ENCODE measurements around the gene PPP6R3.
"Not testable (repeated sequence)": the region's sequence is repeated elsewhere in the genome, so short reads cannot be mapped to it uniquely, and the experiment has no call there.

The PPP6R3 gene

DNA sequence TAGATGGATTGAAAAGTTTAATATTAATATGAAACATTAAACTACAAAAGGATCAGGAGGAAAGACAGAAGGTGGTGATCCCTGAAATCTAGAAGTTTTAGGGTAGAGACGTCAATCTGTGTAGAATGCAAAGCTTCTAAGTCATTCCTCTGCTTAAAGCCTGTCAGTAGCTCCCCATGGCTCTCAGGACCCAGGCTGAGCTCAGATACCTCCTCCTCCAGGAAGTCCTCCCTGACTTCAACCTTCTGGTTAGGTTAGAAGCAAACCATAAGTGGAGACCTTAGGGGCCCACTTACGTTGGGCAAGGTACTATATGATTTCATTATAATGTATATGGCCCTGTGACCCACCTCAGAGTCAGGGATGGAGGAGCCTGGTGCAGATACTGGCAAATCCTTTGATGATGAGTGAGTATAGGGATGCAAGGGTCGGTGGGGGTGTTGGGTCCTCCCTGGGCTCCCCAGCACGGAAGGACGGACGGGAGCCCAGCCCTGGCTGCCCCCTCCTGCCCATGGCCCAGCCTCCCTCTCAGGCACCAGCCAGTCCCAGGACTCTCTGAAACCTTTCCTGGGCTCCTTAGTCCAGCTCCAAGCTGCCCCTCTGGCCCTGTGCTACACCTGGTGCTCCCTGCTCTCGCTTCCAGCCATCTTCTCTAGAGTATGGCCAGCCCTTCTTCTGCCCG lies 3.2 kb upstream of the PPP6R3 start:
- DNase-seq (ENCODE audit: low read depth in 2 of 2) = no peak

GRCh38 chr11:68457898-68458249 lies 2.7 kb upstream of the PPP6R3 start:
- DNase-seq (ENCODE audit: low read depth in 2 of 2) = no peak

DNA sequence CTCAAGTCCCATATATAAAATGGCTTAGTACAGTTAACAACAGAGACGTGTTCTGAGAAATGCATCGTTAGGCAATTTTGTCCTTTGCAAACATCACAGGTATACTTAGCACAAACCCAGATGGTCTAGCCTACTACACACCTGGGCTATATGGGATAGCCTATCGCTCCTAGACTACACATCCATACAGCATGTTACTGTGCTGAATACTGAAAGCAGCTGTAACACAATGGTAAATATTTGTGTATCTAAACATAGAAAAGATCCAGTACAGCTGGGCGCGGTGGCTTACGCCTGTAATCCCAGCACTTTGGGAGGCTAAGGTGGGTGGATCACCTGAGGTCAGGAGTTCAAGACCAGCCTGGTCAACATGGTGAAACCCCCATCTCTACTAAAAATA lies 2.2 kb upstream of the PPP6R3 start:
- not testable (repeated sequence) for DNase-seq (ENCODE audit: low read depth in 2 of 2)

GRCh38 chr11:68459886-68460740 lies 439 bp upstream of the PPP6R3 start:
- DNase-seq (ENCODE audit: low read depth in 2 of 2) = peak; percentile 90

- DNase-seq (ENCODE audit: low read depth in 2 of 2) = no peak
These were observed 994 bp downstream of the PPP6R3 start for GRCh38 chr11:68461575-68461917.

DNA sequence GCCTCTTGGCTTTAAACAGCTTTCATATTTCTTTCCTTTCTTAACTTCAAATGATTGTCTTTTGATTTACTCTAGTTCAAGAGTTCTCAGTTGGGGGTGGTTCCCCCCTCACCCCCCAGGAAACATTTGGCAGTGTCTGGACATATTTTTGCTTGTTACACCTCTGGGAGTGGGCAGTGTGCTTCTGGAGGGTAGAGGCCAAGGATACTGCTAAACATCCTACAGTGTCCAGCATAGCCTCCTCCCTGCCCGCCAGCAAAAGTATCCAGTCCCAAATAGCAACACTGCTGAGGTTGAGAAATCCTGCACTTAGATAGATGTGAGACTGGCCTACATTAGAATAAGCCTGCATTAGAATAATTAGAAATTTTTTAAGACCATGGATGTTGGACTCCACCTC lies 3.2 kb downstream of the PPP6R3 start:
- no peak for DNase-seq (ENCODE audit: low read depth in 2 of 2)

DNA sequence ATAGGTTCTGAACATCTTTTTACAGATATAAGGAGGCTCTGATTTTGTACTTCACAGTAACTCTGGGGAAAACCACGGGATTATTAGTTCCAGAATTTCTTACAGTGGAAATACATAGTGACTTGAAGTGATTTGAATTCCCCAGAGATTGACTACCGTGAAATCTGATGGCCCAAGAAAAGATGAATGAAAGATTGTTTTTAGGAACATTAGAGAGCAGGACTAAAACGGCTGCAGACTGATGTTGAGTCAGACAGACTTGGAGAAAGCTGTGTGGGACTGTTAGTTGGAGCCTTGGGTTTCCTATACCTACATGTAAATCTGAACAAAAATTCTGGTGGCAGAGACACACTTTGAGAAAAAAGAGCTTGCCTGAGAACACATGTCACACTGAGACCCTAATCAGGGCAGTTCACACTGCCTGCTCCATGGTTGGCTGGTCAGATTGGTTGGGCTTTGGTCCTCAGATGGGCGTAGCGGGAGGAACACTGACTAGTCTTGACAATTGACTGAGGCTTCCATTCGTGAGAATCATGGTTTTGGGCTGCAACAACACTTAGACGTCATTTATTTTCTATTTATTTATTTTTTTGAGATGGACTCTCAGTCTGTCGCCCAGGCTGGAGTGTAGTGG lies 6.8 kb downstream of the PPP6R3 start:
- no peak for DNase-seq (ENCODE audit: low read depth in 2 of 2)

DNA sequence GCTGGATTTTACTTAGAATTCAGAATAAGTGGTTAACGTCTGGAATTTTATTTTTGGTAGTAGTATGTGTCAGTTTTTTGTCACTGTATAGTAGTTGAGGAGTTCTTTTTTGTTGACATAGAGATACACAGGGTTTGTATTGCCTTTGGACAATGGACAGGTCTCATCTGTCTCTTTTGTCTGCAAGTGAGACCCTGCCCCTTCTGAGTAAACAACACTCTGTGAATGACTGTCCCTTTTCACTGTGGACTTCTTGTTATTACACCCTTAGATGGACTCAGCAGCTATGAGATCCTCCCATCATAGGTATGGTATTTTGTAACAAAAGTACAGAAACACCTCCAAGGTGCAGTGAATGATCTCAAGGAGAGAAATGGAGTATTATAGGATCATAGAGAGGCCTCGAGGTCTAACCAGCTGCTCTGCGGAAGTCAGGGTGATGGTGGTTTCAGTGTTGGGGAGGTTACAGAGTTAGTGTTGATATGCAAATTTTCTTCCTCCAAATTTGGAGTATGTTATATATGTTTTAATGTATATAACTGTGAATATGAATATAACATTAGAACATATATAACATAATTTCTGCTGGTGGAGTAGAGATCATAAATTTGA lies 7.8 kb downstream of the PPP6R3 start:
- DNase-seq (ENCODE audit: low read depth in 2 of 2) = no peak

- DNase-seq (ENCODE audit: low read depth in 2 of 2) = no peak
These were observed 8.6 kb downstream of the PPP6R3 start for GRCh38 chr11:68469122-68469521.

GRCh38 chr11:68469642-68470041 lies 9.1 kb downstream of the PPP6R3 start:
- DNase-seq (ENCODE audit: low read depth in 2 of 2) = no peak

DNA sequence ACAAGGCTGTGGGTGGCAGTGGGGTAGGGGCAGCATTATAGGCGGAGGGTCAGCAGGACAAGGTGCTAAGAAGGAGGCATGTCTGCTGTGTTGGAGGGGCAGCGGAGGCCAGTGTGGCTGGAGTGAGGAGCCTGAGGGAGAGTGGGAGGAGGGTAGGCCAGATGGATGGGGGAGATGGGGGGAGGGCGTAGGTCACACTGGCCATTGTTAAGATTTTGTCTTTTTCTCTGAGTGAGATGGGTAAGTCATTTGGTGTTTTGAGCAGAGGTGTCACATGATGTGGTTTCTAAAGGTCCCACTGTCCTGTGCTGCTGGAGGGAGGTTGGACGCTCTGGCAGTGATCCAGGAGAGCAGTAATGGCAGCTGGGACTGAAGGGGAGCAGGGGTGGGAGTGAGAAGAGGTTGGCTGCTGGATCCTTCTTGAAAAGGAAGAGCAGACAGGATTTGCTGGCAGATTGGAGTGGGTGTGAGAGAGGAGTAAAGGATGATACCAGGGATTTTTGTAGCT lies 9.8 kb downstream of the PPP6R3 start:
- DNase-seq (ENCODE audit: low read depth in 2 of 2) = no peak

GRCh38 chr11:68471360-68472340 lies 11.1 kb downstream of the PPP6R3 start:
- peak; percentile 53 to 63 for DNase-seq (ENCODE audit: low read depth in 2 of 2)

- DNase-seq (ENCODE audit: low read depth in 2 of 2) = no peak
These were observed 12.2 kb downstream of the PPP6R3 start for GRCh38 chr11:68472778-68473177.

- DNase-seq (ENCODE audit: low read depth in 2 of 2) = no peak
These were observed 13.1 kb downstream of the PPP6R3 start for GRCh38 chr11:68473693-68474092.

GRCh38 chr11:68475626-68476025 lies 15.1 kb downstream of the PPP6R3 start:
- not testable (repeated sequence) for DNase-seq (ENCODE audit: low read depth in 2 of 2)

GRCh38 chr11:68479390-68479789 lies 18.8 kb downstream of the PPP6R3 start:
- DNase-seq (ENCODE audit: low read depth in 2 of 2) = no peak

- DNase-seq (ENCODE audit: low read depth in 2 of 2) = no peak
These were observed 19.6 kb downstream of the PPP6R3 start for GRCh38 chr11:68480193-68480592.

- DNase-seq (ENCODE audit: low read depth in 2 of 2) = no peak
These were observed 20.4 kb downstream of the PPP6R3 start for GRCh38 chr11:68480852-68481510.

DNA sequence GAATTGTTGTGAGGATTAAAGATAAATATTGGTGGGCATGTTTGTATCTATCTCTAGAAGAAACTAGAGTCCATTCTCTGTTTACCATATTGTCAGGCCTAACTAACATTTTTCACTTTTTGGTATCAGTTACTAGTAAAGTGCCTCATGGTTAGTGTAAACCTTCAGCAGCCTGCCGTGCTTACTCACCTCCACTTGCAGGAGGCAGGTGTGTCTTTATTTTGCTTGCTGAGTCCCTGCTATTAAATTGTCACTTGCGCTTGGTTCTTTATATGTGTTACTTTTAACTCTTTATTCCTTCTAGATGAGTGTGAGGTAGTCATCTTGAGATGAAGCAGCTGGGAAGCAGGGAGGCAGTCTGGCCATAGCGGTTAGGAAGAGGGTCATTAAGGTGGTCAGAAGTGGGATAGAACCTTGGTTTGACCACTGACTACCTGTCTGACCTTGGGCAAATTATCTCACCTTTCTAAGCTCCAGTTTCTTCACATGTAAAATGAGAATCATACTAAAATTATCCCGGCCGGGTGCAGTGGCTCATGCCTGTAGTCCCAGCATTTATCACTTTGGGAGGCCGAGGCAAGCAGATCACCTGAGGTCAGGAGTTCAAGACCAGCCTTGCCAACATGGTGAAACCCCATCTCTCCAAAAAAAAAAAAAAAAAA lies 21.2 kb downstream of the PPP6R3 start:
- DNase-seq (ENCODE audit: low read depth in 2 of 2) = no peak

GRCh38 chr11:68488623-68489022 lies 28.1 kb downstream of the PPP6R3 start:
- no peak for DNase-seq (ENCODE audit: low read depth in 2 of 2)
